D721Med (cell line): ENCODE measurements around the gene SNX8.

Experiments
- DNase-seq: peaks from one replicate; pipeline ENCODE4 v3.0.0; 2011; ENCODE audit warnings: low spot score; ENCODE audit not compliant: insufficient read length
- FAIRE-seq: peaks from 2 replicates; lab custom pipeline; 2011; peaks lifted over from hg19 to GRCh38; lab: Jason Lieb, UNC
- TF ChIP-seq, protein P1 (sequence below): IDR thresholded peaks from 2 replicates; pipeline ENCODE4 v1.5.1; 2012; ENCODE audit warnings: mild to moderate bottlenecking, control low read depth; ENCODE audit not compliant: insufficient read depth; ENCODE audit errors: missing control alignments

SNX8 gene, protein sequence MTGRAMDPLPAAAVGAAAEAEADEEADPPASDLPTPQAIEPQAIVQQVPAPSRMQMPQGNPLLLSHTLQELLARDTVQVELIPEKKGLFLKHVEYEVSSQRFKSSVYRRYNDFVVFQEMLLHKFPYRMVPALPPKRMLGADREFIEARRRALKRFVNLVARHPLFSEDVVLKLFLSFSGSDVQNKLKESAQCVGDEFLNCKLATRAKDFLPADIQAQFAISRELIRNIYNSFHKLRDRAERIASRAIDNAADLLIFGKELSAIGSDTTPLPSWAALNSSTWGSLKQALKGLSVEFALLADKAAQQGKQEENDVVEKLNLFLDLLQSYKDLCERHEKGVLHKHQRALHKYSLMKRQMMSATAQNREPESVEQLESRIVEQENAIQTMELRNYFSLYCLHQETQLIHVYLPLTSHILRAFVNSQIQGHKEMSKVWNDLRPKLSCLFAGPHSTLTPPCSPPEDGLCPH

DNA sequence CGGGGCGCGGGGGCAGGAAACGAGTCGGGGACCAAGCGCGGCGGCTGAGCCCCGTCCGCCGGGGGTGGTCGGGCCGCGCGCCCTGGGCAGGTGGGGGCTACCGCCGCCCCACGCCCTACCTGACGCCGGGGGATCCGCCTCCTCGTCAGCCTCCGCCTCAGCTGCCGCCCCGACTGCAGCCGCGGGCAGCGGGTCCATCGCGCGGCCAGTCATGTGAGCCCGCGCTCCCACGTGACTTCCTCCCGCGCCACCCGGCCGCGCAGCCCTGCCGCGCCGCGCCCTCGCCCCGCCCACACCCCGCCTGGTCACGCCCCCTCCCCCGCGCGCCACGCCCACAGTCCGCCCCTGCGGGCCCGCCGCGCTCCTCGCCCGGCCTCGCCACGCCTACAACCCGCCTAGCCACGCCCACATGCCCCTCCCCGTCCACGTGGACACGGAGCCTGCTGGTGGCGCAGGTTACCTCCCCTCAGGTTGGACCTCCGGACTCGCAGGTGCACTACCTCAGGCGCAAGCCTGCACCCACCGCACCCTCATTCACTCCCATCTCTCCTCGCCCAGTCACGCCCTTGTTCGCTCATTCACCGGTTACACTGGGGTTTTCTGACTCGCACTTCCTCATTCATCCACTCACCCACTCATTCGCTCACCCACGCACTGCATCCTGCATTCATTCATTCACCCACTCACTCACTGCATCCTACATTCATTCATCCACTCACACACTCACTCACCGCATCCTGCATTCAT, at the start of gene SNX8:
Gene SNX8 (minus strand): TSS at position 233 of the 747 bp plus-strand sequence. CDS start 20 bp downstream, at position 213.
- FAIRE-seq: no peak
- DNase-seq: peak; percentile 94
- TF ChIP-seq, protein P1, sequence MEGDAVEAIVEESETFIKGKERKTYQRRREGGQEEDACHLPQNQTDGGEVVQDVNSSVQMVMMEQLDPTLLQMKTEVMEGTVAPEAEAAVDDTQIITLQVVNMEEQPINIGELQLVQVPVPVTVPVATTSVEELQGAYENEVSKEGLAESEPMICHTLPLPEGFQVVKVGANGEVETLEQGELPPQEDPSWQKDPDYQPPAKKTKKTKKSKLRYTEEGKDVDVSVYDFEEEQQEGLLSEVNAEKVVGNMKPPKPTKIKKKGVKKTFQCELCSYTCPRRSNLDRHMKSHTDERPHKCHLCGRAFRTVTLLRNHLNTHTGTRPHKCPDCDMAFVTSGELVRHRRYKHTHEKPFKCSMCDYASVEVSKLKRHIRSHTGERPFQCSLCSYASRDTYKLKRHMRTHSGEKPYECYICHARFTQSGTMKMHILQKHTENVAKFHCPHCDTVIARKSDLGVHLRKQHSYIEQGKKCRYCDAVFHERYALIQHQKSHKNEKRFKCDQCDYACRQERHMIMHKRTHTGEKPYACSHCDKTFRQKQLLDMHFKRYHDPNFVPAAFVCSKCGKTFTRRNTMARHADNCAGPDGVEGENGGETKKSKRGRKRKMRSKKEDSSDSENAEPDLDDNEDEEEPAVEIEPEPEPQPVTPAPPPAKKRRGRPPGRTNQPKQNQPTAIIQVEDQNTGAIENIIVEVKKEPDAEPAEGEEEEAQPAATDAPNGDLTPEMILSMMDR: no peak

DNA sequence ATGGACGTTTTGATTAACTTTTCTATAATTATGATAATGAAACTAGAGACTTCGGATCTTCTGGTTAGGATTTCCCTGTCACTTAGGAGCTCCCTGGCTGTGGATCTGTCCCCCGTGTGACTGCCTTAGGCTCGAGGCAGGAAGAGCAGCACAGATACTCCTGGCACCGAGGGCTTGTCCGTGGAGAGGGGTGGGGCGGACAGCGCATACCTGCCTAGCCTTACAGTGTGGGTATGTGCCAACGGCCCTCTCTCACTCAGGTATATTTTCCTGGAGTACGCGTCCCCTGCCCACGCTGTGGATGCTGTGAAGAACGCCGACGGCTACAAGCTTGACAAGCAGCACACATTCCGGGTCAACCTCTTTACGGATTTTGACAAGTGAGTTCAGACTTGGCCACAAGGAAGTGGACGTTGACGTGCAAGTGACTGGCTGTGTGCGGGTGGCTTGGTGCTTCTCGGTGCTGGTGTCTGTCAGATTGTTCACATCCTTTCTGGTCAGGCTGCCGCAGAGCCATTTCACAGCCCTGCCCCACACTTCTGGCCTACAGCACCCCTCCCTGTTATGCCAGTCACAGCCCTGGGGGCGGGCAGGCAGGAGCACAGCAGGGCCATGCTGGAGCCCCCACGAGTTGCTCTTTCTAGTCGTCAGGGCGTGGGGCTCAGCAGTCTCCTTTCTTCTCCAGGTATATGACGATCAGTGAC, 48.3 kb upstream of the SNX8 start:
- TF ChIP-seq, protein P1: no peak

DNA sequence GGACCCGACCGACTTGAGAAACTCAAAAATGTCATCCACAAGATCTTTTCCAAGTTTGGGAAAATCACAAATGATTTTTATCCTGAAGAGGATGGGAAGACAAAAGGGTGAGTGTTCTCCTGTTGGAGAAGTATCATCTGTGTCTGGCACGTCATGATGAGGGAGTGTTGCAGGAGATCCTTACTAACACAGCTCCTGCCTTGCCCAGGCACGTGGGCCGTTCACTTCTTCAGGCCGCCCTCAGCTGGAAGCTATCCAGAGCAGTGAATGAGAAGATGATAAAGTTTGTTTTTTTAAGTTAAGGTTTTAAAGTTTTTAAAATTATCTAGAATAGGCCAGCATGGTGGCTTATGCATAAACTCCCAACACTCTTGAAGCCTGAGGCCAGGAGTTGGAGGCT, 46.6 kb upstream of the SNX8 start:
- DNase-seq: no peak
- FAIRE-seq: no peak
- TF ChIP-seq, protein P1: no peak

More for the DNA sequence above, 48.3 kb upstream of the SNX8 start:
- no peak for FAIRE-seq
- DNase-seq: no peak

DNA sequence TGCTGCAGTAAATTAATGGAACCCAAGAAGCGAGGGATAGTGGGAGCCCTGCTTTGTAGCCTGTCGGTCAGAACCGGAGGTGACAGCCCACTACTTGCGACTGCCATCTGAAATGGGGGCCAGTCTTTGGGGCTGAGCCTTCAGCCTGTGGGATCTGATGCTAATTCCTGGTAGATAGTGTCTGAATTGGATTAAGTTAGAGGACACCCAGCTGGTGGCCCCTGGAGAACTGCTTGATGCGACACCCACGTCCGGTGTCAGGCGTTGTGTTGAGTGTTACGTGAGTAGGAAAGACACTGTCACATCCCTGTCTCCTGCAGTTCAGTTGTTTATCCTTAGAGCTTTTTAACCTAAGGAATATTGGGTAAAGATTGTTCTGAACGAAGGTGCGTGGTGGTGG, 45.4 kb upstream of the SNX8 start:
- TF ChIP-seq, protein P1: no peak
- FAIRE-seq (no peak), DNase-seq (no peak)

DNA sequence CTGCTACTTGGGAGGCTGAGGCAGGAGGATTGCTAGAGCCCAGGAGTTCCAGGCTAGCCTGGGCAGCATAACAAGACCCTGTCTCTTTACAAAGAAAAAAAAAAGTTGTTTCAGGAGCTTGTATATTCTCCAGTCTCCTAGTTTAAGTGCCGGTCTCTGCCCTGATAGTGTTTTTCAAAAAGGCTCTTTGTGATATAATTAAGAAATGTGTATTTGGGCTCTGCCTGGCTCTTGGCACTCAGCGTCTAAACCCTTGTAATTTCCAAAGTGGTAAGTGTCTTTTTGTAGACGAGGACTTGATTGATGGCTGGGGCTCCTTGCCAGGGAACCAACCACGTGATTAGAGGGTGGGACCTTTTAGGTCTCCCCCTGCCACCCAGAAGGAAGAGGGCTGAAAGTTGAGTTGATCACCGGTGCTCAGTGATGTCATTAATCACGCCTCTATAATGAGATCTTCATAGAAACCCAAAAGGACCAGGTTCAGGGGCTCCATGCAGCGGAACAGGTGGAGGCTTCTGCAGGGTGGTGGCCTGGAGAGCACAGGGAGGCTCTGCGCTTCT, 44.8 kb upstream of the SNX8 start:
- TF ChIP-seq, protein P1: no peak
- DNase-seq: no peak

DNA sequence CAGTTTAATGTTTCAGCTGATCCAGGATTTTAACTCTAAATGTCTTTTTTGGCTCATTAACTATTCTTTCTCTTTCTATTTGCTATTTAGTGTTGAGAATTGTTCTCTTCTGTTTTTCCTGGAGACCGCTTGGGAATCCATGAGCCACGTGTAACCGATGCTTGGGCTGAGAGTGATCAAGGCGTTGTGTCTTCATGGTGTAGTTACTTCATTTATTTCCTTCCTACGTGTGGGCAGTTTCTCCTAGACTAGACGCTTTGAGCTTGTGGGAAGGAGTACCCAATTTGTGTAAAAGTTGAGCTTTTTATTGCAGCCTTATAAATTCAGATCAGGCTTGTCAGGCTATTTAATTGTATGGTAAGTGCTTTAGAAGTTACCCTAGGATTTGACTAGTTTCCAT, 43.3 kb upstream of the SNX8 start:
- FAIRE-seq (no peak), DNase-seq (no peak)
- TF ChIP-seq, protein P1: no peak

More for the DNA sequence above, 44.8 kb upstream of the SNX8 start:
- no peak for FAIRE-seq
